EL (cell line): Measurements from ENCODE around the gene ZNF490.
"Not testable (repeated sequence)": the region's sequence is repeated elsewhere in the genome, so short reads cannot be mapped to it uniquely, and the experiment has no call there.

Experiments
- DNase-seq: peaks from one replicate; pipeline ENCODE4 v3.0.0-alpha.2; 2016

Gene ZNF490

GRCh38 chr19:12621253-12622024 lies 10.8 kb upstream of the ZNF490 start:
- not testable (repeated sequence) for DNase-seq

GRCh38 chr19:12617646-12618045 lies 7.0 kb upstream of the ZNF490 start:
- no peak for DNase-seq

GRCh38 chr19:12611361-12611699 lies 717 bp upstream of the ZNF490 start:
- DNase-seq, result peak; percentile 80

- DNase-seq, result no peak
Measured at GRCh38 chr19:12607631-12608030, 3.0 kb downstream of the ZNF490 start.

GRCh38 chr19:12606796-12607195 lies 3.8 kb downstream of the ZNF490 start:
- DNase-seq, result no peak

- peak; percentile 23 for DNase-seq
Measured at GRCh38 chr19:12603714-12604113, 6.9 kb downstream of the ZNF490 start.

GRCh38 chr19:12597594-12597993 lies 13.0 kb downstream of the ZNF490 start:
- DNase-seq, result no peak

- no peak for DNase-seq
Measured at GRCh38 chr19:12596927-12597548, 13.6 kb downstream of the ZNF490 start.

GRCh38 chr19:12596485-12596884 lies 14.1 kb downstream of the ZNF490 start:
- no peak for DNase-seq

- DNase-seq, result no peak
Measured at GRCh38 chr19:12581100-12581499, 29.5 kb downstream of the ZNF490 start.

- peak; percentile 83 for DNase-seq
Measured at GRCh38 chr19:12580180-12580694, 30.4 kb downstream of the ZNF490 start.

GRCh38 chr19:12578641-12579040 lies 32.0 kb downstream of the ZNF490 start:
- DNase-seq, result no peak

GRCh38 chr19:12574036-12574435 lies 36.6 kb downstream of the ZNF490 start:
- no peak for DNase-seq

- DNase-seq, result no peak
Measured at GRCh38 chr19:12567951-12568350, 42.7 kb downstream of the ZNF490 start.

GRCh38 chr19:12566380-12566779 lies 44.2 kb downstream of the ZNF490 start:
- not testable (repeated sequence) for DNase-seq

- peak; percentile 87 for DNase-seq
Measured at GRCh38 chr19:12564016-12564664, 46.5 kb downstream of the ZNF490 start.

- no peak for DNase-seq
Measured at GRCh38 chr19:12555456-12555930, 55.1 kb downstream of the ZNF490 start.

GRCh38 chr19:12551060-12551832 lies 59.4 kb downstream of the ZNF490 start, which contains the start of gene ZNF564:
TSS of gene ZNF564 (minus strand) at chr19:12551482. CDS start at chr19:12551332, 150 bp downstream.
- peak; percentile 99 for DNase-seq

GRCh38 chr19:12546903-12547302 lies 63.7 kb downstream of the ZNF490 start:
- no peak for DNase-seq

GRCh38 chr19:12546068-12546467 lies 64.5 kb downstream of the ZNF490 start:
- DNase-seq, result no peak

- no peak for DNase-seq
Measured at GRCh38 chr19:12545267-12545666, 65.3 kb downstream of the ZNF490 start.

GRCh38 chr19:12544401-12544876 lies 66.2 kb downstream of the ZNF490 start:
- DNase-seq, result peak; percentile 14

GRCh38 chr19:12543855-12544254 lies 66.8 kb downstream of the ZNF490 start:
- no peak for DNase-seq
